Measurements from ENCODE around the gene SNN. TPM values are rescaled to one million over a fixed set of nuclear protein-coding genes. Genes with fewer than 3 reads are reported as not detected.

The SNN gene
- total and polyA plus RNA-seq, 9 of the 15 experiments (the other 6 are each of a cell fraction or from before 2014, with no cell fraction given) = 0.07 to 2.9 (median 1.9) TPM

GRCh38 chr16:11700264-11701029, 32.2 kb downstream of the SNN start:
- intact Hi-C loops (cut with micrococcal nuclease) = no loop called here
- TF ChIP-seq ZNF165 (CRISPR knock-in tag; IDR thresholded peaks at IDR 0.05; ENCODE audit: borderline replicate concordance) = no peak
- TF ChIP-seq CEBPB (tag; IDR thresholded peaks at IDR 0.05) = peak; percentile 67
- no peak for TF ChIP-seq E2F6 (IDR thresholded peaks at IDR 0.05; ENCODE audit: borderline replicate concordance in 1 of 2, extremely low read depth in 1 of 2, insufficient read depth in 1 of 2, insufficient read length in 1 of 2, low read depth in 1 of 2, low read length in 1 of 2, poor library complexity in 1 of 2, severe bottlenecking in 1 of 2)
- TF ChIP-seq MCM5 (IDR thresholded peaks at IDR 0.05; ENCODE audit: low read depth) = no peak
- no peak for TF ChIP-seq TARDBP (IDR thresholded peaks at IDR 0.05)
- H3K4me2 ChIP-seq (ENCODE audit: insufficient read depth, low read length) = no peak overlapping the region
- no peak for DNase-seq (ENCODE audit: extremely low read depth in 1 of 4, low spot score in 3 of 4)
- peaks cover 0 to 1% of the 10 kb centered on the region in 2 experiments; a peak in 1 of 5 replicates for H3K4me1 ChIP-seq (replicated peaks in 1 of 2; ENCODE audit: control insufficient read depth in 2 of 2, insufficient read depth in 2 of 2, low read length in 2 of 2)
- in situ Hi-C loops (cut with MboI) = no loop called here
- ChIA-PET CTCF (ENCODE audit: low intra/inter-chr PET ratio) (no interaction called here), POLR2A (interaction anchor here (1.2 to 1.3 kb wide), 2 partner anchors 9 to 24 kb away, joined by 3 to 5 read pairs; no protein-coding TSS in a partner anchor)
- H2AFZ ChIP-seq (ENCODE audit: low read depth, low read length) = no peak overlapping the region
- H3K27ac ChIP-seq (ENCODE audit: extremely low read depth, low read depth, low read length) = no peak overlapping the region
- no peaks in the 10 kb centered on the region for H4K20me1 ChIP-seq (replicated peaks; ENCODE audit: control insufficient read depth, insufficient read depth, low read length)
- H3K9ac ChIP-seq (ENCODE audit: insufficient read depth in 1 of 2, low read depth in 2 of 2, low read length in 2 of 2) = no peak overlapping the region
- peaks cover 75% of the 10 kb centered on the region for H3K36me3 ChIP-seq (ENCODE audit: control insufficient read depth, insufficient read depth, low read length)
- H3K4me3 ChIP-seq = no peak overlapping the region
- WGBS (ENCODE audit: insufficient coverage, low coverage, missing lambda C conversion rate) = 68% methylated on average over 9 of the region's 9 CpGs
- H3K9me3 ChIP-seq (replicated peaks; ENCODE audit: control insufficient read depth, insufficient read depth, low read depth, low read length) = no peaks in the 10 kb centered on the region
- BruUV-seq (replicated peaks) = no TSS peak
- peaks cover 10% of the 10 kb centered on the region; the same call in 1 of the 3 replicates for H3K79me2 ChIP-seq (ENCODE audit: control insufficient read depth, insufficient read depth, low read length)
- FAIRE-seq = no peak
- H3K9me1 ChIP-seq (ENCODE audit: control insufficient read depth, insufficient read depth, low read length) = peaks cover 3% of the 10 kb centered on the region
- no peaks in the 10 kb centered on the region for H3K27me3 ChIP-seq (ENCODE audit: control insufficient read depth in 2 of 2, insufficient read depth in 2 of 2, low read length in 2 of 2)
- no peak for ATAC-seq

All from K562 (cell line).